CD14-positive monocyte (primary cell): Measurements from ENCODE around the gene KCNJ6. TPM values are rescaled to one million over a fixed set of nuclear protein-coding genes. Genes with fewer than 3 reads are reported as not detected.

Experiments
- DNase-seq, 3 donors: peaks; one replicate each; pipeline ENCODE4 v3.0.0-alpha.2; 2011 to 2022
- H2AFZ ChIP-seq: 2 replicates; pipeline ENCODE4 v1.6.0; 2012; ENCODE audit warnings: mild to moderate bottlenecking, low read depth, low read length, inconsistent platforms; ENCODE audit not compliant: insufficient read depth, poor library complexity, severe bottlenecking
- H3K27ac ChIP-seq, 2 donors: 1 replicate in 1 of 2; 2 replicates in 1 of 2; pipeline ENCODE4 v1.5.1; 2012 to 2013; ENCODE audit warnings: low read length in 2 of 2, control low read depth in 1 of 2, inconsistent platforms in 1 of 2, low read depth in 1 of 2, mild to moderate bottlenecking in 1 of 2
- H3K27me3 ChIP-seq, 2 donors: one replicate each; pipeline versions ENCODE4 v1.6.0 to v1.6.1; 2011 to 2013; ENCODE audit warnings: low read length in 2 of 2; ENCODE audit not compliant: control insufficient read depth in 2 of 2, insufficient read depth in 2 of 2
- H3K36me3 ChIP-seq, 2 donors: replicated peaks in 1 of 2; 1 replicate in 1 of 2; 2 replicates in 1 of 2; pipeline versions ENCODE4 v1.5.1 to v1.6.1; 2012 to 2013; ENCODE audit warnings: low read length in 2 of 2, control low read depth in 1 of 2, inconsistent platforms in 1 of 2, mild to moderate bottlenecking in 1 of 2; ENCODE audit not compliant: insufficient read depth in 2 of 2, control insufficient read depth in 1 of 2
- H3K4me1 ChIP-seq, 2 donors: 1 replicate in 1 of 2; 2 replicates in 1 of 2; pipeline versions ENCODE4 v1.5.1 to v1.6.1; 2012 to 2013; ENCODE audit warnings: low read length in 2 of 2, control low read depth in 1 of 2, inconsistent platforms in 1 of 2, mild to moderate bottlenecking in 1 of 2, moderate library complexity in 1 of 2; ENCODE audit not compliant: insufficient read depth in 2 of 2, control insufficient read depth in 1 of 2
- H3K4me2 ChIP-seq: replicated peaks from 2 replicates; pipeline ENCODE3; 2012; ENCODE audit warnings: low read length, moderate library complexity, mild to moderate bottlenecking; ENCODE audit not compliant: poor library complexity, severe bottlenecking; ENCODE audit errors: extremely low read depth
- H3K4me3 ChIP-seq, 3 experiments: fragments of 200-600 bp in 1 of 3; sonication (generic) in 1 of 3; replicated peaks in 1 of 3; 1 replicate in 2 of 3; 2 replicates in 1 of 3; pipeline ENCODE4 v1.5.1; 2011 to 2013; ENCODE audit warnings: low read length in 3 of 3, mild to moderate bottlenecking in 3 of 3, control low read depth in 2 of 3, low read depth in 2 of 3, inconsistent platforms in 1 of 3, moderate library complexity in 1 of 3
- H3K79me2 ChIP-seq: 2 replicates; pipeline ENCODE4 v1.6.0; 2012; ENCODE audit warnings: mild to moderate bottlenecking, control low read depth, inconsistent platforms, low read length, moderate library complexity; ENCODE audit not compliant: insufficient read depth
- H3K9ac ChIP-seq: 2 replicates; pipeline ENCODE4 v1.6.0; 2017; ENCODE audit warnings: low read length, mild to moderate bottlenecking; ENCODE audit not compliant: insufficient read depth, poor library complexity, severe bottlenecking
- H3K9me3 ChIP-seq, 2 donors: replicated peaks in 1 of 2; 1 replicate in 1 of 2; 2 replicates in 1 of 2; pipeline versions ENCODE4 v1.5.1 to v1.6.1; 2012 to 2013; ENCODE audit warnings: low read length in 2 of 2, control low read depth in 1 of 2; ENCODE audit not compliant: control insufficient read depth in 1 of 2, insufficient read depth in 1 of 2
- H4K20me1 ChIP-seq: 2 replicates; pipeline ENCODE4 v1.6.0; 2012; ENCODE audit warnings: mild to moderate bottlenecking, low read length, control low read depth, moderate library complexity; ENCODE audit not compliant: insufficient read depth
- H3K27ac Mint-ChIP-seq, 7 donors: one replicate each; pipeline ENCODE4 v1.8.0; 2020; ENCODE audit warnings: mild to moderate bottlenecking in 7 of 7, mixed read lengths in 7 of 7, moderate library complexity in 6 of 7, inconsistent platforms in 2 of 7
- H3K27me3 Mint-ChIP-seq, 3 donors: one replicate each; pipeline ENCODE4 v1.8.0; 2021 to 2022; ENCODE audit warnings: low read depth in 3 of 3, mild to moderate bottlenecking in 3 of 3, mixed read lengths in 3 of 3, moderate library complexity in 3 of 3, inconsistent platforms in 1 of 3
- H3K36me3 Mint-ChIP-seq, 2 donors: one replicate each; pipeline ENCODE4 v1.8.0; 2020; ENCODE audit warnings: mixed read lengths in 2 of 2, inconsistent platforms in 1 of 2, mild to moderate bottlenecking in 1 of 2
- H3K4me1 Mint-ChIP-seq: one replicate; pipeline ENCODE4 v1.8.0; 2020; ENCODE audit warnings: mild to moderate bottlenecking, mixed read lengths
- H3K4me3 Mint-ChIP-seq, 2 donors: one replicate each; pipeline ENCODE4 v1.8.0; 2020; ENCODE audit warnings: mild to moderate bottlenecking in 2 of 2, mixed read lengths in 2 of 2, moderate library complexity in 1 of 2
- H3K9me3 Mint-ChIP-seq, 7 donors: one replicate each; pipeline ENCODE4 v1.8.0; 2020 to 2022; ENCODE audit warnings: mixed read lengths in 7 of 7, mild to moderate bottlenecking in 6 of 7, moderate library complexity in 6 of 7, inconsistent platforms in 2 of 7
- WGBS: methylation state at CpG from one replicate; pipeline ENCODE4 v1.1.5; 2013; ENCODE audit warnings: missing lambda C conversion rate; ENCODE audit not compliant: insufficient coverage; 5-methylcytosine and 5-hydroxymethylcytosine counted together
- intact Hi-C, 2 donors: fragments of 100-400 bp; cut with micrococcal nuclease; formaldehyde crosslinking; loops; one replicate each; pipeline versions ENCODE4 v1.15.0 to v1.15.1; 2023
- polyA plus RNA-seq, 3 donors: library from polyadenylated mRNA; depleted of rRNA in 1 of 3; unstranded in 2 of 3; stranded (reverse) in 1 of 3; fragments of 300-500 nt in 2 of 3; fragments of >200 nt in 1 of 3; fragmentation: Illumina TruSeq in 2 of 3; gene quantifications; 1 replicate in 2 of 3; 2 replicates in 1 of 3; pipeline ENCODE4 v1.2.3, GENCODE V29; 2012 to 2021
- TF ChIP-seq, protein P1 (sequence below): fragments of 200-600 bp; IDR thresholded peaks from one replicate; pipeline ENCODE4 v1.8.0; 2022; ENCODE audit warnings: antibody characterized with exemption, mild to moderate bottlenecking

KCNJ6 gene
- polyA plus RNA-seq, 3 donors, result not detected

DNA sequence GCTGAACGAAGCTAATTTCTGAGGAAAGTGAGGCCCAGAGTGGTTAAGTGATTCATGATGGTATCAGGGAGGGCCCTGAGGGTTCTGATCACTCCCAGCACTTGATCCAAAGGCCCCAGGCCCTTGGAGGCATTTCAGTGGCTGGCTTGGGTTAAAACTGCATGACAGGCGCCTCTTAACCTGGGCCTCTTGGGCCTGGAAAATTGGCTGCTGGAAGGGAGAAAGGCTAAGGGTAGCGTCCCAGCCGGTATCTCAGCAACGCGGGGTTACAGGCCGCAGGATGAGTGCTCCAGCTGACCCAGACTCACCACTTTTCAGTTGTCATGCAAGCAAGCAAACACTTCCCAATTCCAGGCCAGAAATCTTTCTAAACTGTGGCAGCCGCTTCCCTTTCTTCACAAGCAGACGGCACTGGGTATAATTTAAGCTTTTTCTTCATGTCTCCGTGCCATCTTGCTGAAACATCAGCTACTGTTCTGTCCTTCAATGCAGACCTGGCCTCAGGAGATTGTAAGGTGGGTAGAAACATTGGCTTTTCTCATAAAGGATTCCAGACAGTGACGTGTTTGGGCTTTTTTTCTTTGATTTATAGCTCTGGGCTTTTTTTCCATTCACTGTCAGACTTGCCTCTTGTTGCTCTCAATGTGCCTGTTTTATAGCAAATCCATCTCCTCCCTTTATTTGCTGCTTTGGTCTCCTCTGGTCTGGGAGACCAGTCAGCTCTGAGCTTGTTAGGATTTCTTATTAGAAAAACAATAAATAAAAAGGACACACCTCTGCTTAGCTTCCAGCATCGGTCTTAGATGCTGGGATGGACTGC is 229.1 kb downstream of the KCNJ6 start:
- no peaks in the 10 kb centered on the region for H3K36me3 Mint-ChIP-seq
- peak in 1 of 3 donors; percentile 3 for DNase-seq
- H3K4me3 ChIP-seq, result no peak overlapping the region
- no peaks in the 10 kb centered on the region for H3K36me3 ChIP-seq
- H4K20me1 ChIP-seq, result no peaks in the 10 kb centered on the region
- intact Hi-C loops, result no loop called here
- H3K4me2 ChIP-seq, result no peak overlapping the region
- no peak overlapping the region for H3K27ac ChIP-seq
- H3K27me3 ChIP-seq, result no peaks in the 10 kb centered on the region
- TF ChIP-seq, protein P1, sequence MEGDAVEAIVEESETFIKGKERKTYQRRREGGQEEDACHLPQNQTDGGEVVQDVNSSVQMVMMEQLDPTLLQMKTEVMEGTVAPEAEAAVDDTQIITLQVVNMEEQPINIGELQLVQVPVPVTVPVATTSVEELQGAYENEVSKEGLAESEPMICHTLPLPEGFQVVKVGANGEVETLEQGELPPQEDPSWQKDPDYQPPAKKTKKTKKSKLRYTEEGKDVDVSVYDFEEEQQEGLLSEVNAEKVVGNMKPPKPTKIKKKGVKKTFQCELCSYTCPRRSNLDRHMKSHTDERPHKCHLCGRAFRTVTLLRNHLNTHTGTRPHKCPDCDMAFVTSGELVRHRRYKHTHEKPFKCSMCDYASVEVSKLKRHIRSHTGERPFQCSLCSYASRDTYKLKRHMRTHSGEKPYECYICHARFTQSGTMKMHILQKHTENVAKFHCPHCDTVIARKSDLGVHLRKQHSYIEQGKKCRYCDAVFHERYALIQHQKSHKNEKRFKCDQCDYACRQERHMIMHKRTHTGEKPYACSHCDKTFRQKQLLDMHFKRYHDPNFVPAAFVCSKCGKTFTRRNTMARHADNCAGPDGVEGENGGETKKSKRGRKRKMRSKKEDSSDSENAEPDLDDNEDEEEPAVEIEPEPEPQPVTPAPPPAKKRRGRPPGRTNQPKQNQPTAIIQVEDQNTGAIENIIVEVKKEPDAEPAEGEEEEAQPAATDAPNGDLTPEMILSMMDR, result no peak
- WGBS, result 21% methylated on average over 7 of the region's 12 CpGs
- no peaks in the 10 kb centered on the region for H3K9me3 ChIP-seq
- H3K9ac ChIP-seq, result no peak overlapping the region
- peaks cover 0 to 6% (median 0%) of the 10 kb centered on the region in 7 donors for H3K9me3 Mint-ChIP-seq
- peak overlapping the region; percentile 12 for H2AFZ ChIP-seq
- no peak overlapping the region for H3K4me3 Mint-ChIP-seq
- no peak overlapping the region for H3K27ac Mint-ChIP-seq
- H3K27me3 Mint-ChIP-seq, result peaks cover 0 to 2% (median 2%) of the 10 kb centered on the region in 3 donors
- H3K4me1 Mint-ChIP-seq, result peaks cover 5% of the 10 kb centered on the region
- peaks cover 0 to 3% of the 10 kb centered on the region in 2 donors for H3K4me1 ChIP-seq
- no peaks in the 10 kb centered on the region for H3K79me2 ChIP-seq

DNA sequence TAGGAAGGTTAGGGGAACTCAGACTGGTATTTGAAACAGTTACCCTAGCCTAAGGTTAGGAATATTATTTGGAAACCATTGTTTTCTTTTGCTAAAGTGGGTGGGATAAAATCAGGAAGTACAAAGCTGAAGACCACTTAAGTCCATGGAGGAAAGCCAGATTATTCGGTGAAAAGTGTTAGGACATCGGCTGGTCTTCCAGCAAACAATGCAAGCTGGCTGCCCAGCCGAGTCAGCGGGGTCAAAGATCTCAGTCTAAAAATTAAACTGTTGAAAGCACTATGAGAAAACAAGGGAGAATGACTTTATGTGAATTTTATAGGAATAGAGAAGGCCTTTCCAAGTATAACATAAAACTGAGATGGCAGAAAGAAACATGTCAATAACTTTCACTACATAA is 231.7 kb downstream of the KCNJ6 start:
- Histone ChIP-seq H3K27ac (no peak overlapping the region), H3K4me3 (no peak overlapping the region), H2AFZ (no peak overlapping the region), H3K9me3 (no peaks in the 10 kb centered on the region), H3K27me3 (no peaks in the 10 kb centered on the region), H3K4me2 (no peak overlapping the region), H4K20me1 (no peaks in the 10 kb centered on the region), H3K4me1 (peaks cover 0 to 3% of the 10 kb centered on the region in 2 donors), H3K9ac (no peak overlapping the region), H3K36me3 (no peaks in the 10 kb centered on the region), H3K79me2 (no peaks in the 10 kb centered on the region)
- no peaks in the 10 kb centered on the region for H3K36me3 Mint-ChIP-seq
- intact Hi-C loops, result no loop called here
- H3K4me1 Mint-ChIP-seq, result peaks cover 5% of the 10 kb centered on the region
- H3K9me3 Mint-ChIP-seq, result peaks cover 0 to 6% (median 0%) of the 10 kb centered on the region in 7 donors
- H3K27ac Mint-ChIP-seq, result no peak overlapping the region
- H3K4me3 Mint-ChIP-seq, result no peak overlapping the region
- peaks cover 0 to 5% (median 2%) of the 10 kb centered on the region in 3 donors for H3K27me3 Mint-ChIP-seq
- TF ChIP-seq, protein P1, result no peak
- DNase-seq, result no peak
- 95% methylated on average over 2 of the region's 4 CpGs for WGBS
